Measurements from ENCODE around the gene PCGF3.
"Not testable (repeated sequence)": the region's sequence is repeated elsewhere in the genome, so short reads cannot be mapped to it uniquely, and the experiment has no call there.

Gene PCGF3

GRCh38 chr4:725391-726234 is 20.0 kb downstream of the PCGF3 start:
- no peak for DNase-seq

- DNase-seq = no peak
These were observed 20.7 kb downstream of the PCGF3 start for GRCh38 chr4:726235-726787.

DNA sequence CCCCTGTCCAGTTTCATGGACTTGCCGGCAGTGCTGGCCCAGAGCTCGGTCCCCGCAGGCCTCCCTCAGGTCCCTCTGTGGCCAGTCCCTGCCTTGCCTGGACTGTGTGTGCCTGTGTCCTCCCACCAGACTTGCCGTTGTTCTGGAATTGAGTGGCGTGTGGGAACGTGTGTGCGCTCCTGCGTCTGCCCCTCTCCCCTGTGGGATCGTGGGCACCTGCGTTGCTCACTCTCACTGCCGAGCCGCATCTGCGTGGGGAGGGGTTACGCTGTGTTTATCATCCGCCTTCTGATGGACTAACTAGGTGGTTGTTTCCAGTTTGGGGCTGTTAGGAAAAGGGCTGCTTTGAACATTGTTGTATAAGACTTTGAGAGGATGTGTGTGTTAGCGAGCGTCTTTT is 21.2 kb downstream of the PCGF3 start:
- DNase-seq = no peak

DNA sequence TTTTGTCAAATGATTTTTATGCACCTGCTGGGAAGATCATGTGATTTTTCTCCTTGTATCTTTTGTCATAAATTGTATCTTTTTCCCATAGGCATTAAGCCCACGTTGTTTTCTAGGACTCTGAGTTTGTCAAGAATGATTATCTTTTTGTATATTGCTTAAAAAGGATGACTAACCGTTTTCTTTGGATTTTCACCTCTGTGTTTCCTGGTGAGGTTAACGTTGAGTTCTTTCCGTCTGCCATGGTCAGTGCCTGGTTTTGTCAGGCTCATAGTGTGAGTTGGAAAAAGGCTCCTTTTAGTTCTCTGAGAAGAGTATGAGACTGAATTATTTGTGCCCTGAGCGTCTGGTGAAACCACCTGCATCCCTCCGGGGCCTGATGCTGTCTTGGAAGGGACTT is 21.9 kb downstream of the PCGF3 start:
- DNase-seq = no peak

GRCh38 chr4:729336-730315 is 24.0 kb downstream of the PCGF3 start:
- no peak for DNase-seq

GRCh38 chr4:730511-730910 is 24.9 kb downstream of the PCGF3 start:
- DNase-seq = no peak

DNA sequence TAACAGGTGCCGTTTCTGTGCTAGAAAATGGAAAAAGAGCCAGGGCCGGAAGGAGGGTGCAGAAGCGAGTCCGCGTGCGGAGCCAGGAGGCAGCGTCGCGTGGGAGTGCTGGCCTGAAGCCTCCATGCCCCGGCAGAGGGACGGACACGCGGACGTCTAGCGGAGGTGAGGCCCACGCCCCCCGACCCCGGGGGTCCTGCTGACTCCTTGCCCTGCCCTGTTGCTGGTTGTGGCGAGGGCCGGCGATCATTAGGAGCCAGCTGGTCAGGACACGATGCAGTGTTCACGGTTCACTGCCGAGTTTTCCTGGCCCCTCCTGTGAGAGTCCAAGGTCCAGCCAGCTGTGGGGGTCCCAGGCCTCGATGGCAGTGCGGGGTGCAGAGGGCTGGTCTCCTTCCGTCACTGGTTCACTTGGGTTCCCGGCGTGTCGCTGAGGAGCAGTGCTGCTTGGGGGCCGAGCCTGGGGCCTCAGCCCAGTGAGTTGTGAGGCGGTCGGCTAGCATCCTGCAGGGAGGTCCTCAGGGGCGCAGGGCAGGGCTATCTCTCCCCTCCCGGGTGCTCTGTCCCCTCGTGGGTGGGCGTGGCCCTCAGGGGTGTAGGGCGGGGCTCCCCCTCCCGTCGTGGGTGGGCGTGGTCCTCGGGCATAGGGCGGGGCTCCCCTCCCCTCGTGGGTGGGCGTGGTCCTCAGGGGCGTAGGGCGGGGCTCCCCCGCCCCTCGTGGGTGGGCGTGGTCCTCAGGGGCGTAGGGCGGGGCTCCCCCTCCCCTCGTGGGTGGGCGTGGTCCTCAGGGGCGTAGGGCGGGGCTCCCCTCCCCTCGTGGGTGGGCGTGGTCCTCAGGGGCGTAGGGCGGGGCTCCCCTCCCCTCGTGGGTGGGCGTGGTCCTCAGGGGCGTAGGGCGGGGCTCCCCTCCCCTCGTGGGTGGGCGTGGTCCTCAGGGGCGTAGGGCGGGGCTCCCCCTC is 25.6 kb downstream of the PCGF3 start:
- not testable (repeated sequence) for DNase-seq

- not testable (repeated sequence) for DNase-seq
These were observed 26.3 kb downstream of the PCGF3 start for GRCh38 chr4:731954-732353.

GRCh38 chr4:732486-732885 is 26.9 kb downstream of the PCGF3 start:
- no peak for DNase-seq

DNA sequence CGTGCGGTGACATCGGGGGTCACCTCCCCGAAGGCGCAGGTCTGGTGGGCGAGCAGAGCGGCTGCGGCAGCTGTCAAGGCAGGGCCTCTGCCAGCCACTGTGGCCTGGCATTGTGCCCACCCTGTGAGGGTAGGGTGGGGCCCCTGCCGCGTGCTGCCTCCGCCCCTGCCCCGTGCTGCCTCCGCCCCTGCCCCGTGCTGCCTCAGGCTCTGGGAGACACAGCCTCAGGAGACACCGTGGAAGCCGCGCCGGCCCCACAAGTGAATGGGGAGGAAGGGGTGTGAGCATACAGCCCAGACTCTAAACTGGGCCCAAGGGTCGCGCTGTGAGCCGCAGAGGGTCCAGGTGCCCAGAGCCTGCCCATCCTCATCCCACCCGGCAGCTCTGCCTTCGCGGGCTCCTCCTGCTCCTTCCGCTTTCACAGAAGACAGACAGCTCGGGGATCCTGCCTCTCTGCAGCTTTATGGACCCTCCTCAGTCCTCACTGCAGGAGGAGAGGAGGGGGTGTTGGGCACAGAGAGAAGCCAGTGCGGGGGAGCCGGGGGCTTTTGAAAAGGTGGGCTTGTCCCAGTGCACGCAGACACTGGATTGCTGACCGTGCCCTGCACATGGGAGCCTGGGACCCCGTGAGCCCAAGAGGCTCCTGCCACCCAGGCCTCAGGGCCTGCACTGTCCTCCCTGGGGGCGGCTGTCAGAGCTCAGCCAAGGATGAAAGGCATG is 27.4 kb downstream of the PCGF3 start:
- no peak for DNase-seq

DNA sequence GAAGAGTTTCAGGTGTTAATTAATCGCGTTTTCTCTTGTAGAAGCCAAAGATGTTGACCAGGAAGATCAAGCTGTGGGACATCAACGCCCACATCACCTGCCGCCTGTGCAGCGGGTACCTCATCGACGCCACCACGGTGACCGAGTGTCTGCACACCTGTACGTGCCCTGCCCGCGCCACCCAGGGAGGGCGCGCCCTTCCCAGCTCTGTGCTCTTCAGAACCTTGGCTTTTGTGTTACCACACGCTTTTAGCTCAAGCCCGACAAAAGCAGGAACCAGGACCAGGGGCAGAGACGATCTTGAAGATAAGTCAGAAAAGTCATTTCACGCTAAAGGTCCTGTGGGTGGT is 28.0 kb downstream of the PCGF3 start:
- no peak for DNase-seq

- no peak for DNase-seq
These were observed 28.4 kb downstream of the PCGF3 start for GRCh38 chr4:734075-734474.

GRCh38 chr4:734951-735350 is 29.3 kb downstream of the PCGF3 start:
- DNase-seq = no peak

- DNase-seq = no peak
These were observed 30.0 kb downstream of the PCGF3 start for GRCh38 chr4:735583-735982.

- DNase-seq = not testable (repeated sequence)
These were observed 30.9 kb downstream of the PCGF3 start for GRCh38 chr4:736561-736960.

GRCh38 chr4:738781-739280 is 33.2 kb downstream of the PCGF3 start:
- no peak for DNase-seq

DNA sequence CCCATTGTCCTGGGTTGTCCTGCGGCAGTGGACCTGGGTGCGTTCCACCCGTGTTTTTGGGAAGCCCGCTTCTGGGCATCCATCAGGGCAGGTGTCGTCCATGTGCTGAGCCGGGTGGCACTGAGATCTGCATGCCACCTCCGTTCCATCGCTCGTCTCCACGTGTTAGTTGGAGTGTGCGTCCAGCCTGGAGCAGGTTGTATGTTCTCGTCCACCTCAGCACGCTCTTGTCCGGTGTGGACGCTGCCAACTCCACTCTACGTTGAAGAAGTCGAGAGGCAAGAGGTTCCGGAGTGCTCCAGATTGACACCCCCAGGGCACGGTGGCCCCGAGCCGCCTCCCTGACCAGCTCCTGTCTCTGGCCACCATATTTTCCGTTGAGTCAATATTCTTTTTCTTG is 33.9 kb downstream of the PCGF3 start:
- no peak for DNase-seq

GRCh38 chr4:740011-740410 is 34.4 kb downstream of the PCGF3 start:
- DNase-seq = no peak

DNA sequence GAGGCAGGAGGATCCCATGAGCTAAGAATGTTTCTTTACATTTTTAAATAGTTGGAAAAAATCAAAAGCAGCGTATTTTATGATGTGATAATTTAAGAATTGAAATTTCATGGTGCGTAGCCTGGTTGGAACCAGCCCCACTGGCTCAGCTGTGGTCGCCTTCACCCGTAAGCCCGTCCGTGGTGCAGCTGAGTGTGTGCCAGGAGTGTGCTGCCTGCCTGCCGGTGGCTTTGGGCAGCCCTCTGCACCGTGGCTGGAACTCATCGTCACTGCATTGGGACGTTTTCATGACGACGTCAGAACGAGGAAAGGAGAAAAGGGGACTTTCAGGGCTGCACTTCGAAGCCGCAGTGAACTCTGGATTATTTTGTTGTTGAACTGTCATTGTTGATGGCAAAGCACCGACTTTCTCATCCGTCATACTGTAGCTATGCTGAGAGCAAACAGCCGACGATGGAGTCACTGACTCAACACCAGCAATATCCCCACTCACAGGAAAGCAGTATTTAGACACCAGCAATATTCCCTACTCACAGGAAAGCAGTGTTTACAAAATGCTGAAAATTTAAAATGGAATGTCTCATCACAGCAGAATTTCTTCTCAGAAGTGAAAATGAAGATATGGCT is 35.1 kb downstream of the PCGF3 start:
- DNase-seq = no peak

DNA sequence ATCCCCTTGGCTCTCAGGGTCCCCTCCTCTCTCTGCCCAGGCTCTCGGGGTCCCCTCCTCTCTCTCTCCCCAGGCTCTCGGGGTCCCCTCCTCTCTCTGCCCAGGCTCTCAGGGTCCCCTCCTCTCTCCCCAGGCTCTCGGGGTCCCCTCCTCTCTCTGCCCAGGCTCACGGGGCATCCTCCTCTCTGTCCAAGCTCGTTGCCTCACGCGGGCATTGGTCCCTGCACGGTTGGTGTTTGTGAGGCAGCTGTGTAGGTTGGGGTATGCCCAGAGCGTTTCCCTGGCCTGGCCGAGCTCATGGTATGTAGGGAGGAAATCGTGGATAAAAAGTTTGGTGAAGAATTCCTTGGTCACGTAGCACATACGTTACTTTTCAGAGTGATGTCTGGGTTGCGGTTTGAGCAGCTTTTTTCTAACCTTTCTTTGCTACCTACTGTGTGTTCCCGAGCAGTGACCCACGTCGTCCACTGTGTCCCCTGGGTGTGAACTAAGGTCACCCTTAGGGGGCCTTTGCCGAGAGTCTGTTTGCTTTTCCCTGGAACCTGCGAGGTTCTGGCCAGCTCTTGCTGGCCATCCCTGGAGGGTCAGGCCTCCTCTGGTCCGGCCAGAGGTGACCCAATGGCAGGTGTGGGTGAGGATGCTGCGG is 36.6 kb downstream of the PCGF3 start:
- DNase-seq = no peak
